ENCODE measurements around the gene TIFAB.

TIFAB gene

GRCh38 chr5:135455876-135456237, 3.7 kb upstream of the TIFAB start:
- Histone ChIP-seq H3K79me2 (ENCODE audit: control insufficient read depth, low read length) (no peaks in the 10 kb centered on the region), H3K9me2 (replicated peaks; ENCODE audit: control insufficient read depth, low read length) (no peaks in the 10 kb centered on the region), H3K4me1 (ENCODE audit: control insufficient read depth, low read length) (no peaks in the 10 kb centered on the region), H3K27ac (ENCODE audit: low read depth, low read length) (no peak overlapping the region), H3K4me2 (ENCODE audit: low read length) (no peak overlapping the region), H3K27me3 (ENCODE audit: control insufficient read depth, low read length) (peaks cover 36% of the 10 kb centered on the region; the same call in 1 of the 2 replicates), H3K4me3 (ENCODE audit: low read length) (no peak overlapping the region), H3K9me3 (ENCODE audit: control insufficient read depth, insufficient read depth, low read length) (no peaks in the 10 kb centered on the region), H3K36me3 (ENCODE audit: control insufficient read depth, low read length) (no peaks in the 10 kb centered on the region), H3F3A (ENCODE audit: control insufficient read depth, insufficient read depth) (no peaks in the 10 kb centered on the region), H4K20me1 (ENCODE audit: control insufficient read depth, insufficient read depth, low read depth, low read length) (no peaks in the 10 kb centered on the region)
- TF ChIP-seq CTCF (IDR thresholded peaks at IDR 0.05; ENCODE audit: low read depth, low read length, poor library complexity, severe bottlenecking) (no peak), EZH2phosphoT487 (IDR thresholded peaks at IDR 0.05; ENCODE audit: borderline replicate concordance, low read length) (no peak)

- Histone ChIP-seq H3K4me2 (ENCODE audit: low read length) (no peak overlapping the region), H3K4me1 (ENCODE audit: control insufficient read depth, low read length) (no peaks in the 10 kb centered on the region), H3K9me2 (replicated peaks; ENCODE audit: control insufficient read depth, low read length) (no peaks in the 10 kb centered on the region), H3K4me3 (ENCODE audit: low read length) (no peak overlapping the region), H3K27me3 (ENCODE audit: control insufficient read depth, low read length) (peaks cover 40% of the 10 kb centered on the region; the same call in 1 of the 2 replicates), H3K79me2 (ENCODE audit: control insufficient read depth, low read length) (no peaks in the 10 kb centered on the region), H3K36me3 (ENCODE audit: control insufficient read depth, low read length) (no peaks in the 10 kb centered on the region), H3F3A (ENCODE audit: control insufficient read depth, insufficient read depth) (no peaks in the 10 kb centered on the region), H4K20me1 (ENCODE audit: control insufficient read depth, insufficient read depth, low read depth, low read length) (no peaks in the 10 kb centered on the region), H3K9me3 (ENCODE audit: control insufficient read depth, insufficient read depth, low read length) (no peaks in the 10 kb centered on the region), H3K27ac (ENCODE audit: low read depth, low read length) (no peak overlapping the region)
- TF ChIP-seq CTCF (IDR thresholded peaks at IDR 0.05; ENCODE audit: low read depth, low read length, poor library complexity, severe bottlenecking) (no peak), EZH2phosphoT487 (IDR thresholded peaks at IDR 0.05; ENCODE audit: borderline replicate concordance, low read length) (no peak)
Observed at GRCh38 chr5:135454946-135455345, 2.8 kb upstream of the TIFAB start.

- Histone ChIP-seq H3K79me2 (ENCODE audit: control insufficient read depth, low read length) (no peaks in the 10 kb centered on the region), H3K9me3 (ENCODE audit: control insufficient read depth, insufficient read depth, low read length) (no peaks in the 10 kb centered on the region), H3K4me3 (ENCODE audit: low read length) (no peak overlapping the region), H3K27me3 (ENCODE audit: control insufficient read depth, low read length) (peaks cover 41% of the 10 kb centered on the region; the same call in 1 of the 2 replicates), H4K20me1 (ENCODE audit: control insufficient read depth, insufficient read depth, low read depth, low read length) (no peaks in the 10 kb centered on the region), H3K27ac (ENCODE audit: low read depth, low read length) (no peak overlapping the region), H3K9me2 (replicated peaks; ENCODE audit: control insufficient read depth, low read length) (no peaks in the 10 kb centered on the region), H3K4me1 (ENCODE audit: control insufficient read depth, low read length) (no peaks in the 10 kb centered on the region), H3K4me2 (ENCODE audit: low read length) (no peak overlapping the region), H3K36me3 (ENCODE audit: control insufficient read depth, low read length) (no peaks in the 10 kb centered on the region), H3F3A (ENCODE audit: control insufficient read depth, insufficient read depth) (no peaks in the 10 kb centered on the region)
- TF ChIP-seq EZH2phosphoT487 (IDR thresholded peaks at IDR 0.05; ENCODE audit: borderline replicate concordance, low read length) (no peak), CTCF (IDR thresholded peaks at IDR 0.05; ENCODE audit: low read depth, low read length, poor library complexity, severe bottlenecking) (no peak)
Observed at GRCh38 chr5:135453613-135454012, 1.5 kb upstream of the TIFAB start.
